Endothelial cell of umbilical vein (primary cell): ENCODE data around the gene HECTD4. TPM values are rescaled to one million over a fixed set of nuclear protein-coding genes. Genes with fewer than 3 reads are reported as not detected.

Experiments
- BruUV-seq: library from RNA; stranded (reverse); fragments of 400-500 nt; replicated peaks from 2 replicates; lab custom pipeline; 2021; lab: Mats Ljungman, UMichigan
- CTCF ChIA-PET: fragments of 300-600, 350-600 bp; sonication (Branson Sonifier 250); formaldehyde crosslinking; loops from one replicate; lab custom pipeline; 2021; ENCODE audit warnings: antibody characterized with exemption, inconsistent platforms; lab: Charles Lee
- POLR2A ChIA-PET: fragments of 300-600, 350-600 bp; sonication (Branson Sonifier 250); formaldehyde crosslinking; loops from one replicate; lab custom pipeline; 2021; ENCODE audit warnings: antibody characterized with exemption, inconsistent platforms; lab: Charles Lee
- DNase-seq: peaks from one replicate; pipeline ENCODE4 v3.0.0-alpha.2; 2011; ENCODE audit warnings: low read depth, low spot score
- FAIRE-seq: peaks from 2 replicates; lab custom pipeline; 2011; peaks lifted over from hg19 to GRCh38; lab: Jason Lieb, UNC
- H2AFZ ChIP-seq: 2 replicates; pipeline ENCODE4 v1.6.0; 2012; ENCODE audit warnings: low read depth, low read length, control low read depth, inconsistent platforms
- H3K27ac ChIP-seq: 2 replicates; pipeline ENCODE4 v1.5.1; 2011; ENCODE audit warnings: low read depth, mild to moderate bottlenecking, control low read depth, low read length, moderate library complexity; ENCODE audit not compliant: insufficient read depth
- H3K27me3 ChIP-seq, 2 experiments: 2 replicates each; pipeline versions ENCODE4 v1.6.0 to v1.6.1; 2011; ENCODE audit warnings: low read length in 2 of 2, mixed read lengths in 1 of 2; ENCODE audit not compliant: control insufficient read depth in 2 of 2, insufficient read depth in 2 of 2
- H3K36me3 ChIP-seq, 2 experiments: 2 replicates in 1 of 2; 3 replicates in 1 of 2; pipeline ENCODE4 v1.5.1; 2011; ENCODE audit warnings: low read length in 2 of 2, mild to moderate bottlenecking in 1 of 2, moderate library complexity in 1 of 2; ENCODE audit not compliant: control insufficient read depth in 2 of 2, insufficient read depth in 2 of 2; ENCODE audit errors: extremely low read depth in 1 of 2
- H3K4me1 ChIP-seq: 3 replicates; pipeline ENCODE4 v1.5.1; 2011; ENCODE audit warnings: mild to moderate bottlenecking, low read length; ENCODE audit not compliant: control insufficient read depth, insufficient read depth; ENCODE audit errors: extremely low read depth
- H3K4me2 ChIP-seq: 2 replicates; pipeline ENCODE4 v1.6.1; 2011; ENCODE audit warnings: low read length, control low read depth, mixed read lengths; ENCODE audit not compliant: insufficient read depth
- H3K4me3 ChIP-seq, 3 experiments: fragments of 200-600 bp in 1 of 3; sonication (generic), shearing (Covaris generic) in 1 of 3; replicated peaks in 1 of 3; 2 replicates each; pipeline ENCODE4 v1.5.1; 2011 to 2016; ENCODE audit warnings: control low read depth in 3 of 3, low read length in 3 of 3, mild to moderate bottlenecking in 2 of 3, inconsistent platforms in 1 of 3, low read depth in 1 of 3, moderate library complexity in 1 of 3; ENCODE audit not compliant: insufficient read depth in 1 of 3
- H3K79me2 ChIP-seq: 2 replicates; pipeline ENCODE4 v1.6.0; 2012; ENCODE audit warnings: low read length, inconsistent platforms; ENCODE audit not compliant: control insufficient read depth, insufficient read depth
- H3K9ac ChIP-seq: replicated peaks from 2 replicates; pipeline ENCODE3; 2011; ENCODE audit warnings: low read length, control low read depth; ENCODE audit not compliant: insufficient read depth; ENCODE audit errors: extremely low read depth
- H3K9me1 ChIP-seq: replicated peaks from 3 replicates; pipeline ENCODE4 v1.6.0; 2011; ENCODE audit warnings: mild to moderate bottlenecking, low read length; ENCODE audit not compliant: control insufficient read depth, insufficient read depth; ENCODE audit errors: extremely low read depth
- H3K9me3 ChIP-seq: replicated peaks from 2 replicates; pipeline ENCODE4 v1.5.1; 2012; ENCODE audit warnings: low read length, inconsistent platforms; ENCODE audit not compliant: control insufficient read depth, insufficient read depth
- H4K20me1 ChIP-seq: replicated peaks from 2 replicates; pipeline ENCODE3; 2011; ENCODE audit warnings: mild to moderate bottlenecking, low read length; ENCODE audit not compliant: control insufficient read depth, insufficient read depth; ENCODE audit errors: extremely low read depth
- CTCF ChIP-seq, 2 donors: IDR thresholded peaks; 1 replicate in 1 of 2; 2 replicates in 1 of 2; pipeline ENCODE4 v1.5.1; 2011; ENCODE audit warnings: low read length in 2 of 2, mild to moderate bottlenecking in 2 of 2, moderate library complexity in 2 of 2, control low read depth in 1 of 2, inconsistent platforms in 1 of 2, low read depth in 1 of 2; ENCODE audit not compliant: insufficient read depth in 1 of 2; ENCODE audit errors: extremely low read depth in 1 of 2
- EZH2 ChIP-seq: IDR thresholded peaks from 2 replicates; pipeline ENCODE4 v1.6.1; 2012; ENCODE audit warnings: borderline replicate concordance, low read depth, mild to moderate bottlenecking, moderate library complexity, low read length, inconsistent platforms; ENCODE audit not compliant: severe bottlenecking
- FOS ChIP-seq: IDR thresholded peaks from 2 replicates; pipeline ENCODE4 v1.6.1; 2011; ENCODE audit warnings: mild to moderate bottlenecking, low read length, moderate library complexity, borderline replicate concordance; ENCODE audit not compliant: insufficient read depth
- JUN ChIP-seq: IDR thresholded peaks from 2 replicates; pipeline ENCODE4 v1.6.1; 2011; ENCODE audit warnings: borderline replicate concordance, low read depth; ENCODE audit not compliant: insufficient read length, insufficient read depth
- MAX ChIP-seq: IDR thresholded peaks from 2 replicates; pipeline ENCODE4 v1.6.1; 2011; ENCODE audit not compliant: insufficient read depth, insufficient read length
- POLR2AphosphoS5 ChIP-seq: IDR thresholded peaks from 2 replicates; pipeline ENCODE4 v1.6.1; 2012; ENCODE audit warnings: low read depth, mild to moderate bottlenecking, control low read depth, low read length, moderate library complexity; ENCODE audit not compliant: insufficient read depth
- dilution Hi-C: fragments of 300-500 bp; cut with MboI; formaldehyde crosslinking; loops from one replicate; pipeline ENCODE4 v1.15.0; 2019; ENCODE audit warnings: low sequenced_read_pairs; ENCODE audit not compliant: extremely low pct_ligation_motif_present
- intact Hi-C: fragments of 100-400 bp; cut with micrococcal nuclease; formaldehyde crosslinking; loops from one replicate; pipeline ENCODE4 v1.10.0; 2022
- polyA plus RNA-seq, 4 experiments: library from polyadenylated mRNA; depleted of rRNA in 3 of 4; stranded (reverse) in 3 of 4; unstranded in 1 of 4; fragments of >200 nt; gene quantifications; 2 replicates each; pipeline versions ENCODE4 v1.2.1 to v1.2.3, GENCODE V29; 2011 to 2012; ENCODE audit warnings: missing spikeins in 1 of 4
- total RNA-seq: library from RNA; stranded (reverse); gene quantifications from 2 replicates; pipeline ENCODE4 v1.2.3, GENCODE V29; 2021

HECTD4 gene
- total and polyA plus RNA-seq, 2 donors (not counting 3 experiments of a cell fraction or from before 2014, with no cell fraction given), result 9.7 to 47.7 TPM

- Histone ChIP-seq H3K36me3 (peaks cover 2 to 16% of the 10 kb centered on the region in 2 experiments), H3K9me3 (no peaks in the 10 kb centered on the region), H3K27me3 (no peaks in the 10 kb centered on the region), H3K4me3 (no peak overlapping the region), H3K79me2 (no peaks in the 10 kb centered on the region), H3K4me1 (no peaks in the 10 kb centered on the region), H3K27ac (no peak overlapping the region), H2AFZ (no peak overlapping the region), H3K4me2 (no peak overlapping the region), H3K9me1 (no peaks in the 10 kb centered on the region), H3K9ac (no peak overlapping the region), H4K20me1 (no peaks in the 10 kb centered on the region)
- no peak for DNase-seq
- TF ChIP-seq CTCF (IDR thresholded peaks at IDR 0.05; ENCODE audit: extremely low read depth in 1 of 2, insufficient read depth in 1 of 2, low read depth in 1 of 2, low read length in 2 of 2) (no peak), FOS (no peak), POLR2AphosphoS5 (no peak), MAX (no peak), JUN (no peak), EZH2 (no peak)
- BruUV-seq, result no TSS peak
- dilution Hi-C loops, result no loop called here
- intact Hi-C loops, result no loop called here
- POLR2A ChIA-PET, result no interaction called here
- no peak for FAIRE-seq
- CTCF ChIA-PET, result interaction anchor here (0.9 to 1.4 kb wide), 3 partner anchors 15 to 144 kb away, joined by 3 to 9 read pairs (median 4); no protein-coding TSS in a partner anchor
Observed at GRCh38 chr12:112243255-112244110, 138.7 kb downstream of the HECTD4 start.
